ENCODE measurements around the gene KLK11.

DNA sequence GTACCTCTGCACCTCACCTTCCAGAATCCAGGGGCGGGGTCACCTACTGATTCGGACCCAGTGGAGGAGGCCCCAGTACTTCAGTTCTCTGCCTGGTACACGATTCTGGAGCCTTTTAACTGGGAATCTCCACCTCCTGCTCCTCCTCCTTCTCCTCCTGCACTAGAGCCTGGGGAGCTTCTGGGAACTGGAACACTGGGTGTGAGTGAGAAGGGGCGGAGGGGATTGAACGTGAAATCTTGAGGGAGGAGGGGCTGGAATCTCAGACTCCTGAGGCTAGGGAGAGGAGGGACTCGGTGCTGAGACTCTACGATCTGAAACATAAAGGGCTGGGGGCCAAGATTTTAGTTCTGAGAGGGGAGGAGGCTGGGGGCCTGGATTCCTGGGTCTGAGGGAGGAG, 24.9 kb downstream of the KLK11 start, which contains the start of gene KLK8:
- TF ChIP-seq, protein P1, sequence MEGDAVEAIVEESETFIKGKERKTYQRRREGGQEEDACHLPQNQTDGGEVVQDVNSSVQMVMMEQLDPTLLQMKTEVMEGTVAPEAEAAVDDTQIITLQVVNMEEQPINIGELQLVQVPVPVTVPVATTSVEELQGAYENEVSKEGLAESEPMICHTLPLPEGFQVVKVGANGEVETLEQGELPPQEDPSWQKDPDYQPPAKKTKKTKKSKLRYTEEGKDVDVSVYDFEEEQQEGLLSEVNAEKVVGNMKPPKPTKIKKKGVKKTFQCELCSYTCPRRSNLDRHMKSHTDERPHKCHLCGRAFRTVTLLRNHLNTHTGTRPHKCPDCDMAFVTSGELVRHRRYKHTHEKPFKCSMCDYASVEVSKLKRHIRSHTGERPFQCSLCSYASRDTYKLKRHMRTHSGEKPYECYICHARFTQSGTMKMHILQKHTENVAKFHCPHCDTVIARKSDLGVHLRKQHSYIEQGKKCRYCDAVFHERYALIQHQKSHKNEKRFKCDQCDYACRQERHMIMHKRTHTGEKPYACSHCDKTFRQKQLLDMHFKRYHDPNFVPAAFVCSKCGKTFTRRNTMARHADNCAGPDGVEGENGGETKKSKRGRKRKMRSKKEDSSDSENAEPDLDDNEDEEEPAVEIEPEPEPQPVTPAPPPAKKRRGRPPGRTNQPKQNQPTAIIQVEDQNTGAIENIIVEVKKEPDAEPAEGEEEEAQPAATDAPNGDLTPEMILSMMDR (IDR thresholded peaks at IDR 0.05), result no peak
- no peak for TF ChIP-seq POLR2AphosphoS5 (IDR thresholded peaks at IDR 0.05; ENCODE audit: low read depth, low read length)
- TF ChIP-seq TCF7L2 (IDR thresholded peaks at IDR 0.05; ENCODE audit: low read depth, low read length), result no peak

Data from Panc1 (cell line).